Amniotic stem cell (primary cell): Measurements from ENCODE around the gene EPO.
"Not testable (repeated sequence)": the region's sequence is repeated elsewhere in the genome, so short reads cannot be mapped to it uniquely, and the experiment has no call there.

Source experiments
- DNase-seq: peaks from one replicate; lab custom pipeline; 2025; lab: John Stamatoyannopoulos, UW

EPO gene

GRCh38 chr7:100682991-100683658 lies 37.1 kb upstream of the EPO start:
- DNase-seq = no peak

GRCh38 chr7:100683659-100684533 lies 36.4 kb upstream of the EPO start:
- no peak for DNase-seq

- no peak for DNase-seq
Observed at GRCh38 chr7:100684534-100685042, 35.7 kb upstream of the EPO start.

GRCh38 chr7:100685049-100685605 lies 35.1 kb upstream of the EPO start:
- no peak for DNase-seq

GRCh38 chr7:100685631-100686145 lies 34.6 kb upstream of the EPO start:
- no peak for DNase-seq

DNA sequence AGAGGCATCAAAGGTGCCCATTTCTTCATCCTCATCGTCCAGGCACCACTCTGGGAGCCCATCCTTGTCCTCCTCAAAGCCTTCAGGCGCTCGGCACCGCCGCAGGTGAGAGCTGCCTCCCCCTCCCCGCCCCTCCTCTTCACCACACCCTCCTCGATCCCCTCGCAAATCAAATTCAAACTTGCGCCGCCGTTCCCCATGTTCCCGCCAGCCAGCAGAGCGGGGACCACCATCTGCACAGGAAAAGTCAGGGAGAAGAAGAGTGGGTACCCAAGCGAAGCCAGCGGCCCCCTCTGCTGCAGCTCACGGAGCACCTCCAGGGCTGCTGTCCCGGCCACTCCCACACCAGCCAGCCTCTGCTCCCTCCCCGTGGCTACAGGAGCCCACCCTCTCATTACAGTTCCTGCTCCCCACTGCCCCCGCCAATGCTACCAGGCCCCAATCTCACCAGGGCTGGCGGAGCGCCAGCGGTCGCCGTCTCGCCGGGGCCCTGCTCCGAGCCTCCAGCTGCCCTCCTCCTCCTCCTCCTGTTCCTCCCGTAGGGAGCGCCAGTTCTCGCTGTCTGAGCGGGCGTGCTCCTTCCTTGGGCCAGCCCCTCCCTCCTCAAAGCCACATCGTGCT lies 34.0 kb upstream of the EPO start:
- no peak for DNase-seq

DNA sequence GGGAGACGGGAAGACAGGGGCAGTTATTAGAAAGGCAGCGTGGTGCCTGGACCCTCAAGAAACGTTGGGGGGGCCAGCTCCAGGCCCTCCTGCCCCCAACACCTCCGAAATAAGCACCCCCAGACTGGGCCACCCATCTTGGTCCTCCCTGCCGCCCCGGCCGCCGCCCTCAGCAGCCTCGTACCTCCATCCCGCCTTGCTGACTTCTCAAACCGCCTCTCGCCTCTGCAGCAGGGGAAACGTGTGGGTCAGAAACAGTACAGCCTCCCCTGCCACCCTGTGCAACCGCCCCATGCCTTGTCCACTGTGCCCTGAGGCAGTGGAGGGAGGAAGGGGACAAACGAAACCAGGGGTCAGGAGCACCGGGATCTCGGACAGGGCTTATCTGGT lies 33.5 kb upstream of the EPO start:
- DNase-seq = no peak

DNA sequence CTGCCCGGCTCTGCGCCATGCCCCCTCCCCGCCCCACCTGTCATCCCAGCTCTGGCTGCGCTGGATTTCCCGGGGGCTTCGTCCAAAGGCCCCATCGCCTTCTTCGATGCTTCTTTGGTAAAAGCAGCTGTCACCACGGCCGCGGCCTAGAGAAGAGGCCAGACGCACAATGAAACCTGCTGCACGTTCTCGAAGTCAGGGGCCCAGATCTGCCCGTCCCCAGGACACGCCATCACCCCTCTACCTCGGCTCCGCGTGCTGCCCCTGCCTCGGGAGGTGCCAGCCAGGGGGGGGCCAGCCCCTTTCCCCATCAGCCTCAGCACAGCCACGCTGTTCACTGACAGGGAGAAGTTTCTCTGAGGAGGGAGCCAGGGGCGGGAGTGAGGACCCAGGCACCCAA lies 33.0 kb upstream of the EPO start:
- DNase-seq = no peak

DNA sequence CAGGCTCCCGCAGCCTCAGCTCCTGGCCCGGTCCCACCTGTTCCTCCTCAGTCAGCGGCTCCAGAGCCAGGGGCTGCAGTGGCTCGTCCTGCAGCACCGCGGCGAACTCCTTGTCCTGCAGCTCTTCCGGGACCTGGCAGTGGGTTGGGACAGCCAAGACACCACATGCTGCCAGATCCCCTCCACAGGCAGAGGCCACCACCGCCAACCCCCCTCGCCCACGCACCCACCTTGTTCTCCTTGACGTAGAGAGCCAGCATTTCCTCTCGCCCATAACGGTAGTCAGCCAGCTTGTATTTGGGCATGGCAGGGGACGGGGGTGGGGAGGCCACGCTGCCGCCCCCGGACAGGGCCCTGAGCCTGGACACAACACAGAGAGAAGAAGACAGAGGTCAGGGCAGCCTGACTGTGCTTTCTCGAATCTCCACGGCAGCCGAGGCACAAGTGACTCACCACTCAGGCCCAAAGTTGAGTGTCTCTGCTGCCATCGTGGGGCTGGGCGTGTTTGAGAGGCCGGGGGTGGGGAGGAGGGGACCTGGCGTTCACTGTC lies 32.4 kb upstream of the EPO start:
- no peak for DNase-seq

DNA sequence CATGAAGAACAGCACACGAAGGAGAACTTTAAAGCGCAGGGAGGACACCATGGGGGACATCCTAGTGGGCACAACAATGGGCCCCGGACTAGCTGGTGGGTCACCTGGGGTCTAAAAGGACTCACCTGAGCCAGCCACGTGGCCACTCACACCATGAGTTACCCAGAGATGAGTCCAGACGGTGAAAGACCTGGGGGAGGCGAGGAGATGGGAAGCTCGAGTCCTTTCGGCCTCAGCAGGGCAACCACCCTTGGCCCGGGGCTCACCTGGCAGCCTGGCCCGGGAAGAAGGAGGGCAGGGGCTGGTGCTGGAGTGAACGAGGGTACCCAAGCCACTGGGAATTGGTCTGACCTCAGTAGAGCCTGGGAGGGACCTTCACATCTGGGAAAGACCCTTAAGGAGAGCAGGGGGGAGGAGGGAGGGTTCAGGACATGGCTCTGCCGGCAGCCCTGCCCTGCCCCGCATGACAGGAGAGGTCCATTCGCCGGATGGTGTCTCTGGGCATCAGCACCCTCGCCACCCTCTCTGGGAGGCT lies 31.9 kb upstream of the EPO start:
- no peak for DNase-seq

DNA sequence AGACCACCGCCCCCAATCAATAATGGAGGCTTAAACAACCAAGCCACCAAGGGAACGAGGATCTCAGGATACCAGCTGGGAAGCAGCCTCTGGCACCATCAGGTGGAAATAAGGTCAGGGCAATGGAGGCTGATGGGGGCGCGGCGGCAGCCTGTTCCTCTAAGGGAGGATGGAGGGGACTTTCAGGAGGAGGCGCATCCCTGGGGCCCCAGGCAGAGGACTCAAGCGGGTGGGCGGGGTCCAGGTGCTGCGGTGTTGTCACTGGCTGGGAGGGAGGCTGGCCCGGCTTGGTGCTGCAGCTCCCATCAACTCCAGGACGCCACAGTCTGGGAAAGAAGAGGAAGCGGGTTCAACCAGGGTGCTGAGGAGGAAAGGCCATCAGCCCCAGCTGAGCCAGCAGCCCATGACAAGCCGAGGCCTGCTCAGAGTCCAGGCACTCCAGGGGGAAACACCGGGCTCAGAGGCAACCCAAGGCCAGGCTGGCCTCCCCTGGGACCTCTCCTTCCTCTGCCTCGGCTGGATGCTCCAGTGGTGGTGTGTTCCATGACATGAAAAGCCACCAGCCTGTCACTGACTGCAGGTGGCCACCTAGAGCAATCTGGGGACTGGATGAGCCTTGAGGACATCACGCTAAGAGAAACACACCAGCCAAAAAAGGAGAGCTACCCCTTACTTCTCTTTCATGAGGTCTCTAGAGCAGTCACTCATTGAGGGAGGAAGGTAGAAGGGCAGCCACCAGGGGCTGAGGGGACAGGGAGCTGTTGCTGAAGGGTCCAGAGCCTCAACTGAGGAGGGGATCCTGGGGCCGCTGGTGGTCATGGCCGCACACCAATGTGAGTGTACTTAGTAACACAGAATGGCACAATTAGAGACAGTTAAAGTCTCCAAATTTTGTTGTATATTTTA lies 30.8 kb upstream of the EPO start:
- no peak for DNase-seq

- DNase-seq = peak; percentile 34
Observed at GRCh38 chr7:100691676-100692577, 28.3 kb upstream of the EPO start.

DNA sequence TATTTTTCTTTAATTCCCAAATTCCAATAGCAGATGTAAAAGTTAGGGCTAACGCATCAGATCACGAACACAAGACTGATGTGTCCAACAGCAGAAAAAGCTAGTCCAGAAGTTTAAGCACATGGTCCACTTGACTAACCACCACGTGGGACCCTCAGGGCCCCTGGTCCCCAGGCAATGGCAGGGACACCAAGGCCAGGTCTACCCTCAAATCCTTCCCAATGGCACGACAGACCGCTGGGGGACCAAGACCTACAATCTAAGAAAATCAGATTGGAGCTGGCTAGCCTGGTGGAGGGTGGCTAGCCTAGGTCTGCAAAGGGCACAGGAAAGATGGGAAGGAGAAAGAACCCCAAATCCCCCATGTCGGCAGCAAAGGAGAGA lies 27.7 kb upstream of the EPO start:
- no peak for DNase-seq

GRCh38 chr7:100693312-100694097 lies 26.8 kb upstream of the EPO start:
- DNase-seq = no peak

DNA sequence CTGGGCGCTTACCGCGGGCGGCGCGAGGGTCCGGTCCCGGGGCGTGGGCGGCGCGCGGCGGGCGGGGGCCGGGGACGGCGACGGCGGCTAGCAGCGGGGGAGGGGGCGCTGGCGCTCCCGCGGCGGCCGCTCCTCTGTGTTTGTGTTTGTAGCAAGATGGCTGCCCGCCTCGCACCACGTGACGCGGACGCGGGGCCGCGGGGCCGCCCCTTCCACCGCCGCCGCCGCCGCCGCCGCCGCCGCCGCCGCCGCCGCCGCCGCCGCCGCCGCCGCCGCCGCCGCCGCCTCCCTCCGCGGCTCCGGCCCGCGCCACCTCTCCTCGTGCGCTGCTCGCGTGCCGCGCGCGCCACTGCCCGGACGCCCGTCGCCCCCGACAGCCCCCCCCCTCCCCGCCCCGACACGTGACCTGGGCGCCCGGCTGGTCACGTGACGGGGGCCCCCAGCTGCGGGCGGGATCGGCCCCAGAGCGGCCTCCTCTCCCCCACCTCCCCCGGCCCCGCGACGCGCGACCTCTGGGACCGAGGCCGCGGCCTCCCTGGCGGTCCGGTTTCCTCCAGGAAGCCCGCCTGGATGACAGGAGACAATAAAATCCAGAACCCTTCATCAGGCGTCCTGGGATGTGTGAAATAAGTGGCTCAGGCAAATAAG lies 26.0 kb upstream of the EPO start, which contains the start of gene GIGYF1:
GIGYF1 (minus strand) TSS at position 153 of the 648 bp plus-strand sequence. CDS start 6,012 bp downstream, outside the sequence.
- no peak for DNase-seq

DNA sequence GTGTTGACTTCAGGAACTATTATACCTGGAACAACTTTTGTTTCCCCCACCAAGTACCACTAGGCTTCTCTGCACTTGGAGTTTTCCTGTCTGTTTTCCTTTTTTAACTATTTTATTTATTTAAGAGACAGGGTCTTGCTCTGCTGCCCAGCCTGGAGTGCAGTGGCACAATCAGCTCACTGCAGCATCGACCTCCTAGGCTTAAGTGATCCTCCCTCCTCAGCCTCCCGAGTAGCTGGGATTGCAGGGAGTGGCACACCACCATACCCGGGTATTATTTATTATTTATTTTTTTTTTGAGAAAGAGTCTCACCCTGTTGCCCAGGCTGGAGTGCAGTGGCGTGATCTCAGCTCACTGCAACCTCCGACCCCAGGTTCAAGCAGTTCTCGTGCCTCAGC lies 24.1 kb upstream of the EPO start:
- no peak for DNase-seq

DNA sequence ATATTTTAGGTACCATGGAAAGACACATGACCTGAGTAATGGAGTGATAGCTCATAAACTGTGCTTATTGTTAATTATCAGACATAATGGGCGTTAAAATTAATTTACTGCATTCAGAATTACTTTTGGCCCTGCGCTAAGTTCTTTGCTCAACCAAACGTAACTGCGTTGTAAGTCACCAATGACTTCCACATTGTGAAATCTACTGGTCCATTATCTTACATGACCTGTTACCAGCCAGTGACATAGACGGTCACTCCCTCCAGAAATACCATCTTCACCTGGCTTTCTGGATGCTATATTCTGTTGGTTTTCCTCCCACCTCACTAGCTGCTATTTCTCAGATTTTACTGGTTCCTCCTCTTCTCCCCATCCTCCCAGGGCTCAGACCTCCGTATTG lies 21.2 kb upstream of the EPO start:
- no peak for DNase-seq

- DNase-seq = not testable (repeated sequence)
Observed at GRCh38 chr7:100701089-100701488, 19.2 kb upstream of the EPO start.
